Stimulated activated CD4-positive, alpha-beta T cell treated with anti-CD3 and anti-CD28 coated beads, Interleukin-15, amount 100 ng/mL, for 1 hour (primary cell): Measurements from ENCODE around the gene SPOCK1.
"Not testable (repeated sequence)": the region's sequence is repeated elsewhere in the genome, so short reads cannot be mapped to it uniquely, and the experiment has no call there.

ENCODE experiments used
- DNase-seq, 2 donors: peaks; one replicate each; pipeline ENCODE4 v3.0.0-alpha.2; 2020; ENCODE audit warnings: low read depth in 1 of 2, low spot score in 1 of 2

The SPOCK1 gene

DNA sequence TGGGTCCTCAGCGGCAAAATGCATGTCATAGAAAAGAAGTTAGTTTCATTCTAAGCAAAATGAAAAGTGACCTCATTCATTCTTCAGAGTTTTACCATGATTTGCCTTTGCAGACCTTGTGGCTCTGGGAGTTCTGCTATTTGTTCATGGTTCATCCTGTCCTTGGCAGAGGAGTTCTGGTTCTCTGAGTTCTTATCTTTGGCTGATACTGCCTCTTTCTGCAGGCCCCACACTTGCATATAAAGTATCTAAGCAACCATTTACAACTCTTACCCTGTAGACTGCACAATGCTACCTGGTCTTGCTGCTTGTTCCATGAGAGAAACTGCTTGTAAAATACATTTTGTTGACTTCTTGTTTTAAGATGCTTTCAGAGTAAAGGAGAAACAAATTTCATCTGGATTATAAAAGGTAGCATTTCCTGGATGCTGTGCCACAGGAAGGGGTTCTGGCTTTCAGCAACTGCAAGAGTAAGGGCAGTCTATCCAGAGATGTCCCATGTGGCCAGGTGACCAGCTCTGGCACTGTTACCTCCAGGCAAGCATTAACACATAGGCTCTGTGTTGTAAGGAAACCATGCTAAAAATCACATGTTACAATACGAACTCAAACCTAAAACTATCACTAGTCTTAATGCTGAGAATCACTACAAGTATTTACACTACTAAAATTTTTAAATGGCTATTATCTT is 513.2 kb downstream of the SPOCK1 start:
- DNase-seq = no peak

DNA sequence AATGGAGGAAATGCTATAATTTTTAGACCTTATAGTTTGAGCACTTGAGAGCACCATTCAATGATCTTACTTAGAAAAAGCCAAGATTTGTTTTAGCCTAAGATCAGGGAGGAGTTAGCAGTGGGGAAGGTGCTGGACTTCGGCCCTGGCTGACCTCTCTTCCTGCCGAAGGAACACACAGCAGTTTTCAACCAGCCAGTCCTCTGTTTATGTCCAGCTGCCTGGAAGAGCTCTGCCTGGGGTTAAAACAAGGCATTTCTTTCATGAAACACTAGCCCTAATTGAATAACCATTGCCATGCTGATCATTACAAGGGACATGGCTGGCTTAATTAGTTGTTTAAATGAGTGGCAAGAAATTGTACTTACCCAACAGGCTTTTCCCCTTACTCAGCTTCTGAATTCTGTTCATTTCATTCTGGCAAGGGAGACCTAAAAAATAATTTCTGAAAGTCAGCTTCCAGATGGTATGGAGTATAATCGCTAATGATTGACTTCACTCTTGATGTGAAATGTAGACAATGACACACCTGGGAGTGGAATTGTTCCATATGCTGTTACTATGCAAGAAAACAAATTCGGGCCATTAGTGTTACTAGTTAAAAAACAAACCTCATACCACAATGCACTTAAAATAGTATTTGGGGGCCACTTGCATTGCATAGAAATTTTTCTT is 514.2 kb downstream of the SPOCK1 start:
- DNase-seq = no peak

DNA sequence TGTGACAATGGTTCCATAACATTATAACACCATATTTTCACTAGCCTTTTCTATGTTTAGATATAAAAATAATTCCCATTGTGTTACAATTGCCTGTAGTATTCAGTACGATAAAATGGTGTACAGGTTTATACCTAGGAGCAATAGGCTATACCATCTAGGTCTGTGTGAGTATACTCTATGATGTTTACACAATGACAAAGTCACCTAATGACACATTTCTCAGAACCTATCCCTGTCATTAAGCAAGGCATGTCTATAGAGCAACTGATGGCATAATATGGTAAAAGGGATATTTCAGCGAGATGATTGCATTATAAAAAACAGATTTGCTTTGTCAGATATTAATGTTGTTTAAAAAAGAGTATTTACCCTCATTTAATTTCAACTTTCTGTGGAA is 517.2 kb downstream of the SPOCK1 start:
- no peak for DNase-seq

GRCh38 chr5:136979131-136979530 is 520.0 kb downstream of the SPOCK1 start:
- DNase-seq = no peak

GRCh38 chr5:136963504-136963903 is 535.6 kb downstream of the SPOCK1 start:
- DNase-seq = no peak

DNA sequence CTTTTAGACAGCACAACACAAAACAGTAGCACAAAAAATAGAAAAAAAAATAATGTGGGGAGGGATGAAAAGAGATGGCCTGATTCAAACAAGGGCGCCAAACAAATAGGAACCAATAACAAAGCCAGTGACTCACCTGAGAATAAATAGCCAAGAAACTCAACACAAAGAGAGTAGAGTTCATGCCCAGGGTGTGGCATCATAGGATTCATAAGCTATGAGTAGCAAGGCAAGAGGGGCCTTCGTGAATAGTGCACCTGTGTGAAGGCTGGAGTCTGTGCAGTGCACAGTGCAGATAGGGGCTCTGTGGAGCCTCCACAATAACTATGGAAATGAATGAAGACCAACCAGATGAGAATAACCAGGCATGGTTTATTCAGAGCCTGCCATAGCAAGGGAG is 541.7 kb downstream of the SPOCK1 start:
- no peak for DNase-seq

DNA sequence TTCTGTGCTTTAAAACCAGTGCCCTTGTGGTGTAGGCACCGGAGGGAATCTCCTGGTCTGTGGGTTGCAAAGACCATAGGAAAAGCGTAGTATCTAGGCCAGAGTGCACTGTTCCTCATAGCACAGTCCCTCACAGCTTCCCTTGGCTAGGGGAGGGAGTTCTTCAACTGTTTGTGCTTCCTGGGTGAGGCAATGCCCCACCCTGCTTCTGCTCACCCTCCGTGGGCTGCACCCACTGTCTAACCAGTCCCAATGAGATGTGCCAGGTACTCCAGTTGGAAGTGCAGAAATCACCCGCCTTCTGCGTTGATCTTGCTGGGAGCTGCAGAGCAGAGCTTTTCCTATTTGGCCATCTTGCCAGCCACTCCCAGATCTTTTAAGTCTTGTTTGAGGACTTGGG is 545.0 kb downstream of the SPOCK1 start:
- not testable (repeated sequence) for DNase-seq

DNA sequence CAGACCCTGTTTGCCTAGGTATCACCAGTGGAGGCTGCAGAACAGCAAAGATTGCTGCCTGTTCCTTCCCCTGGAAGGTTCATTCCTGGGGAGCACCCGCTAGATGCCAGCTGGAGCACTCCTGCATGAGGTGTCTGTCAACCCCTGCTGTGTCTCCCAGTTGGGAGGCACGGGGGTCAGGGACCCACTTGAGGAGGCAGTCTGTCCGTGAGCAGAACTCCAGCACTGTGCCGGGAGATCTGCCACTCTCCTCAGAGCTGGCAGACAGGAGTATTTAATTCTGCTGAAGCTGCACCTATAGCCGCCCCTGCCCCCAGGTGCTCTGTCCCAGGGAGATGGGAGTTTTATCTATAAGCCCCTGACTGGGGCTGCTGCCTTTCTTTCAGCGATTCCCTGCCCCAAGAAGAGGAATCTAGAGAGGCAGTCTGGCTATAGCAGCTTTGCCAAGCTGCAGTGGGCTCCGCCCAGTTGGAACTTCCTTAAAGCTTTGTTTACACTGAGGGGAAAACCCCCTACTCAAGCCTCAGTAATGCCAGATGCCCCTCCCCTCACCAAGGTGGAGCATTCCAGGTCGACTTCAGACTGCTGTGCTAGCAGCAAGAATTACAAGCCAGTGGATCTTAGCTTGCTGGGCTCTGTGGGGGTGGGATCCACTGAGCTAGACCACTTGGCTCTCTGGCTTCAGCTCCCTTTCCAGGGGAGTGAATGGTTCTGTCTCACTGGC is 545.6 kb downstream of the SPOCK1 start:
- not testable (repeated sequence) for DNase-seq

DNA sequence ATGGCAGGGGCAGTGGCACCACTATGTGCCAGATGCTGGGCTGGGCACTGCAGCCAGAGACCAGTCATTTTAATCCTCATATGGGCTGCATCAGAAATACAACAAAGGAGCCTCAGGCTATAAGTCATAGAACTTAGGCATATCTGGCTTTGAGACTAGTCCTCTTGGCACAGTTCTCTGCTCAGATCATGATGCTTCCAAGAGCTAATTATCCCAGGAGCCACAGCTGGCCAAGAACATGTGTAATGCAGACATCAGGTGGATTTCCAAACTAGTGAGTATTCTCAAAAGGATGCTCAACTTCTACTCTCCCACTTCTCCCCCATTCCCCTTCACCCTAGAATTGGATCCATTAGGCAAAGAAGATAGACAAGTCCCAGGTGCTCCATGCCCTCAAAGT is 571.6 kb downstream of the SPOCK1 start:
- DNase-seq = no peak

- DNase-seq = no peak
These were observed 573.1 kb downstream of the SPOCK1 start for GRCh38 chr5:136926073-136926472.
